Ovary (tissue), 10 donors: ENCODE results near the gene DBF4. TPM values are rescaled to one million over a fixed set of nuclear protein-coding genes. Genes with fewer than 3 reads are reported as not detected.
"Not testable (repeated sequence)": the region's sequence is repeated elsewhere in the genome, so short reads cannot be mapped to it uniquely, and the experiment has no call there.

Experiments used
- DNase-seq, 5 donors: peaks; one replicate each; pipeline ENCODE4 v3.0.0-alpha.2; 2019 to 2020
- H3K27ac ChIP-seq, 2 donors: fragments of 200-600 bp; one replicate each; pipeline versions ENCODE4 v1.5.1 to v1.8.0; 2019 to 2022
- H3K27me3 ChIP-seq: fragments of 200-600 bp; one replicate; pipeline ENCODE4 v1.8.0; 2022
- H3K36me3 ChIP-seq: fragments of 200-600 bp; sonication (generic); one replicate; pipeline ENCODE4 v1.5.1; 2019
- H3K4me1 ChIP-seq: one replicate; pipeline ENCODE4 v1.8.1; 2013; ENCODE audit warnings: mild to moderate bottlenecking, moderate library complexity; ENCODE audit not compliant: insufficient read depth
- H3K4me3 ChIP-seq: fragments of 200-600 bp; sonication (generic); one replicate; pipeline ENCODE4 v1.5.1; 2017
- H3K9me3 ChIP-seq, 2 donors: fragments of 200-600 bp in 1 of 2; sonication (generic) in 1 of 2; one replicate each; pipeline versions ENCODE4 v1.5.1 to v1.8.1; 2013 to 2019; ENCODE audit warnings: mild to moderate bottlenecking in 1 of 2, moderate library complexity in 1 of 2
- EP300 ChIP-seq: sonication (generic); formaldehyde crosslinking; IDR thresholded peaks from one replicate; pipeline ENCODE4 v1.6.1; 2017; ENCODE audit warnings: antibody characterized with exemption
- POLR2A ChIP-seq: fragments of 450-650 bp; IDR thresholded peaks from one replicate; pipeline ENCODE4 v1.6.1; 2017; ENCODE audit warnings: antibody characterized with exemption, mild to moderate bottlenecking, moderate library complexity
- WGBS, 3 donors: extraction: QIAGEN DNeasy Blood & Tissue Kit in 1 of 3; methylation state at CpG; one replicate each; pipeline versions ENCODE4 v1.1.5 to v1.1.7; 2013 to 2017; 5-methylcytosine and 5-hydroxymethylcytosine counted together
- intact Hi-C, 4 donors: fragments of 100-400 bp; cut with DNase I; formaldehyde crosslinking; loops; one replicate each; pipeline versions ENCODE4 v1.11.0 to v1.15.1; 2022 to 2023
- long read RNA-seq, 3 donors: library from polyadenylated mRNA in 2 of 3; unstranded in 2 of 3; transcript quantifications; one replicate each; pipeline ENCODE4 v2.0.0 and lab custom pipeline, GENCODE V29; 2021 to 2026
- polyA plus RNA-seq, 2 donors: library from polyadenylated mRNA; stranded (reverse); fragments of 200-250 nt in 1 of 2; fragments of 350-450 nt in 1 of 2; fragmentation: Illumina TruSeq in 1 of 2; extraction: RNeasy Lipid Tissue Mini Kit (QIAGEN cat#74804) in 1 of 2; gene quantifications; one replicate each; pipeline ENCODE4 v1.2.3, GENCODE V29; 2013 to 2014
- total RNA-seq, 7 donors: library from RNA; depleted of rRNA in 2 of 7; stranded (reverse); fragments of >200 nt in 2 of 7; fragmentation: NEBNext Ultra II Directional in 3 of 7; extraction: Animal tissue kit (Norgen Biotek cat#: 25700) in 3 of 7; gene quantifications; one replicate each; pipeline versions ENCODE4 v1.1.0 to v1.2.4, GENCODE V29; 2016 to 2023
- TF ChIP-seq, protein P1 (sequence below), 3 donors: fragments of 450-650 bp in 2 of 3; fragments of 200-600 bp in 1 of 3; IDR thresholded peaks; one replicate each; pipeline versions ENCODE4 v1.5.1 to v1.8.0; 2016 to 2022; ENCODE audit warnings: antibody characterized with exemption in 3 of 3, mild to moderate bottlenecking in 1 of 3
- donor health status: DM: no; HTN: no; CAD: no; lungs with moderate emphysema.
- donor health status: DM: no; HTN: no; CAD: no.
- donor health status: Bipolar disorder and iron deficiency.
- donor health status: DM: yes; HTN: yes; CAD: no.
- donor health status: DM: no; HTN: no; CAD: no.
- donor health status: DM: yes; HTN: yes; CAD: no.

Gene DBF4, protein sequence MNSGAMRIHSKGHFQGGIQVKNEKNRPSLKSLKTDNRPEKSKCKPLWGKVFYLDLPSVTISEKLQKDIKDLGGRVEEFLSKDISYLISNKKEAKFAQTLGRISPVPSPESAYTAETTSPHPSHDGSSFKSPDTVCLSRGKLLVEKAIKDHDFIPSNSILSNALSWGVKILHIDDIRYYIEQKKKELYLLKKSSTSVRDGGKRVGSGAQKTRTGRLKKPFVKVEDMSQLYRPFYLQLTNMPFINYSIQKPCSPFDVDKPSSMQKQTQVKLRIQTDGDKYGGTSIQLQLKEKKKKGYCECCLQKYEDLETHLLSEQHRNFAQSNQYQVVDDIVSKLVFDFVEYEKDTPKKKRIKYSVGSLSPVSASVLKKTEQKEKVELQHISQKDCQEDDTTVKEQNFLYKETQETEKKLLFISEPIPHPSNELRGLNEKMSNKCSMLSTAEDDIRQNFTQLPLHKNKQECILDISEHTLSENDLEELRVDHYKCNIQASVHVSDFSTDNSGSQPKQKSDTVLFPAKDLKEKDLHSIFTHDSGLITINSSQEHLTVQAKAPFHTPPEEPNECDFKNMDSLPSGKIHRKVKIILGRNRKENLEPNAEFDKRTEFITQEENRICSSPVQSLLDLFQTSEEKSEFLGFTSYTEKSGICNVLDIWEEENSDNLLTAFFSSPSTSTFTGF
- 10 to 100 TPM in 6 of 7 donors, 1 to 10 TPM in 1; 9.7 to 18.3 (median 12.7) TPM for total RNA-seq
- polyA plus RNA-seq = 1 to 10 TPM; 5.4 to 6.2 TPM
- long read RNA-seq, donor 1, partial matches to known transcripts = 4 of 7 reads
- long read RNA-seq, donor 1, other reads (novel, unspliced or antisense) = 1 of 7 reads
- long read RNA-seq, donor 2, transcript DBF4-201 (12 exons, 3,907 nt) = major isoform, 10 of 16 reads
- long read RNA-seq, donor 2, partial matches to known transcripts = 0 of 16 reads
- long read RNA-seq, donor 2, other reads (novel, unspliced or antisense) = 0 of 16 reads
- long read RNA-seq, donor 3, transcript DBF4-201 (12 exons, 3,907 nt) = major isoform, 10 of 16 reads
- long read RNA-seq, donor 3, partial matches to known transcripts = 0 of 16 reads
- long read RNA-seq, donor 3, other reads (novel, unspliced or antisense) = 3 of 16 reads

GRCh38 chr7:87876040-87876868 lies at the start of gene DBF4, which contains the start of gene SLC25A40:
TSS of gene DBF4 (plus strand) at chr7:87876493. CDS start at chr7:87876733, 240 bp downstream.
TSS of gene SLC25A40 (minus strand) at chr7:87876360. CDS start at chr7:87858727, 17,633 bp downstream.
- H3K4me3 ChIP-seq = peak within 1 kb of the TSS; percentile 54
- WGBS, 3 donors = 0 to 2% (median 1%) methylated on average over 68 to 84 of the region's 84 CpGs
- intact Hi-C loops = no loop called here
- H3K4me1 ChIP-seq = peaks cover 3% of the 10 kb centered on the region
- H3K36me3 ChIP-seq = no peaks in the 10 kb centered on the region
- TF ChIP-seq, protein P1, sequence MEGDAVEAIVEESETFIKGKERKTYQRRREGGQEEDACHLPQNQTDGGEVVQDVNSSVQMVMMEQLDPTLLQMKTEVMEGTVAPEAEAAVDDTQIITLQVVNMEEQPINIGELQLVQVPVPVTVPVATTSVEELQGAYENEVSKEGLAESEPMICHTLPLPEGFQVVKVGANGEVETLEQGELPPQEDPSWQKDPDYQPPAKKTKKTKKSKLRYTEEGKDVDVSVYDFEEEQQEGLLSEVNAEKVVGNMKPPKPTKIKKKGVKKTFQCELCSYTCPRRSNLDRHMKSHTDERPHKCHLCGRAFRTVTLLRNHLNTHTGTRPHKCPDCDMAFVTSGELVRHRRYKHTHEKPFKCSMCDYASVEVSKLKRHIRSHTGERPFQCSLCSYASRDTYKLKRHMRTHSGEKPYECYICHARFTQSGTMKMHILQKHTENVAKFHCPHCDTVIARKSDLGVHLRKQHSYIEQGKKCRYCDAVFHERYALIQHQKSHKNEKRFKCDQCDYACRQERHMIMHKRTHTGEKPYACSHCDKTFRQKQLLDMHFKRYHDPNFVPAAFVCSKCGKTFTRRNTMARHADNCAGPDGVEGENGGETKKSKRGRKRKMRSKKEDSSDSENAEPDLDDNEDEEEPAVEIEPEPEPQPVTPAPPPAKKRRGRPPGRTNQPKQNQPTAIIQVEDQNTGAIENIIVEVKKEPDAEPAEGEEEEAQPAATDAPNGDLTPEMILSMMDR (IDR thresholded peaks at IDR 0.05) = peak in 1 of 3 donors; percentile 15
- peak; percentile 17 for TF ChIP-seq POLR2A
- TF ChIP-seq EP300 = no peak
- H3K27ac ChIP-seq = peak within 1 kb of the TSS; percentile 78 to 90
- H3K27me3 ChIP-seq = no peaks in the 10 kb centered on the region
- H3K9me3 ChIP-seq = no peaks in the 10 kb centered on the region
- DNase-seq = peak; percentile 92 to 97 (median 94)

DNA sequence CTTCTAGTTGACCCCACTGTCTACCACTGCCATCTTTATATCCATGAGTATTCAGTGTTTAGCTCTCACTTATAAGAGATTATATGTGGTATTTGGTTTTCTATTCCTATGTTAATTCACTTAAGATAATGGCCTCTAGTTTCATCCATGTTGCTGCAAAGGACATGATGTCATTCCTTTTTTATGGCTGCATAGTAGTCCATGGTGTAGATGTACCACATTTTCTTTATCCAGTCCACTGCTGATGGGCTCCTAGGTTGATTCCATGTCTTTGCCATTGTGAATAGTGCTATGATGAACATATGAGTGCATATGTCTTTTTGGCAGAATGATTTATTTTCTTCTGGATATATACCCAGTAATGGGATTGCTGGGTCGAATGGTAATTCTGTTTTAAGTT lies 47.9 kb upstream of the DBF4 start:
- H3K27me3 ChIP-seq, H3K27ac ChIP-seq, H3K4me1 ChIP-seq, H3K36me3 ChIP-seq, DNase-seq, H3K4me3 ChIP-seq, intact Hi-C loops, H3K9me3 ChIP-seq: not testable (repeated sequence)
- WGBS, 3 donors = 91 to 95% (median 93%) methylated on average over 1 of the region's 1 CpG

DNA sequence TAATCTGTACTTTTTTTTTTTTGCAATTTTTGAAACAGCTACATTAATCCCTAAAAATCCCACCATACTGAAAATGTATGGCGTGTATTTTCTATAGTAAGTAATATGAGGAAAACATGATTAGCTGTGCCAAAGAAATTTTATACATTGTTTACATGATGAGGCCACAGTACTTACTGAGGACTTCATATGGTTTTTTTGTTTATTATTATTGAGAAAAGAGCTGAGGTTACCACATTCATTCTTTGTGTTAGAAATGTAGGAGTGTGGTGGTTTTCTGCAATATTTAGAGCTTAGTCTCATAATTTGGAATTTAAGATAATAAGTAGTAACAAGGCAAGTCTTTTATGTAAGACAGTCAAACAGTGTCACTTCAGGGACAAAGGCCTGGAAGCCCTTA lies 45.2 kb upstream of the DBF4 start:
- no peak for DNase-seq
- intact Hi-C loops = no loop called here
- no peaks in the 10 kb centered on the region for H3K27me3 ChIP-seq
- TF ChIP-seq, protein P1 (IDR thresholded peaks at IDR 0.05) = no peak
- TF ChIP-seq POLR2A (no peak), EP300 (no peak)
- no peaks in the 10 kb centered on the region for H3K4me1 ChIP-seq
- H3K27ac ChIP-seq = no peak overlapping the region
- H3K36me3 ChIP-seq = no peaks in the 10 kb centered on the region
- no peaks in the 10 kb centered on the region for H3K9me3 ChIP-seq
- WGBS, 3 donors = 95 to 100% (median 98%) methylated on average over 1 of the region's 1 CpG
- H3K4me3 ChIP-seq = no peak overlapping the region

DNA sequence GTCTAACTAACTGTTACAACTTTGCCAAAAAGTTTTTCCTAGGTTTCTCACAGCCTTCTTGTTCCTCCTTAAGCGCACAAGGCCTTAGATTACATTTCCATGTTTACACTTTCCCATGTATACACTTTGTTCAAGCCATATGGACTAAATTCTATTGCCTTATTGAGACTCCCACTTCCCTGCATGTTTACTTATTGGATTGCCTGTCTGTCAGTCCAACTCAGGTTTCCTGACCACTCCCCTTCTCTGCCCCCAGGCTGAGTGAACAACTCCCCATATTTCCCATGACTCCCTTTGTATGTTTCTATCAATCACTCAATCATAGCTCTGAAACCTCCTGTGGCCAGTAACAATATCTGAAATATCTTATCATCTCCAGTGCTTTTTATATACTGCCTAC lies 43.2 kb upstream of the DBF4 start:
- Histone ChIP-seq H3K9me3 (no peaks in the 10 kb centered on the region), H3K4me3 (no peak overlapping the region), H3K36me3 (no peaks in the 10 kb centered on the region), H3K27me3 (no peaks in the 10 kb centered on the region), H3K4me1 (no peaks in the 10 kb centered on the region), H3K27ac (no peak overlapping the region)
- intact Hi-C loops = no loop called here
- TF ChIP-seq, protein P1 (IDR thresholded peaks at IDR 0.05) = no peak
- TF ChIP-seq POLR2A (no peak), EP300 (no peak)
- 85 to 92% (median 87%) methylated on average over 1 of the region's 1 CpG for WGBS, 3 donors
- DNase-seq = no peak
